Middle frontal gyrus (tissue), 1 donor: ENCODE results near the gene SMG6.

Source experiments
- DNase-seq: peaks from one replicate; pipeline ENCODE4 v3.0.0-alpha.2; 2015; ENCODE audit warnings: low spot score; ENCODE audit errors: extremely low spot score

The SMG6 gene

DNA sequence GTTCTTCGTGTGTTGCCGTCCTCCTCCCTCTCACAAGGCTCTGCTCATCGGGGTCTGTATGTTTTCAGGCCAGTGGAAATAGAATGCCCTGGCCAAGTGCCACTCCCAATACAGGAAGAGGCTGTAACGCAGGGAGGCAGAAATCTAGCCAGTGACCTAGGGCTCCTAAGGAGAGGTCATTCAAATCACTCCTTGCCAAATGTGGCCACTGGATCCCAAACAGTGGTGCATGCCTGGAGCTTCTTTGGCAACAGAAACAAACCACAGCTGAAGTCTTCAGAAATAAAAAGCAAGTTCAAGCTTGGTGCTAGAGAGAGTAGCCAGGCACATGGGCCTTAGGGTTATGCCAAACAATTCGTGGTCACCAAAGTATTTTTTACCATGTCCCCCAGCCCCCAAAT is 66.1 kb downstream of the SMG6 start:
- no peak for DNase-seq

DNA sequence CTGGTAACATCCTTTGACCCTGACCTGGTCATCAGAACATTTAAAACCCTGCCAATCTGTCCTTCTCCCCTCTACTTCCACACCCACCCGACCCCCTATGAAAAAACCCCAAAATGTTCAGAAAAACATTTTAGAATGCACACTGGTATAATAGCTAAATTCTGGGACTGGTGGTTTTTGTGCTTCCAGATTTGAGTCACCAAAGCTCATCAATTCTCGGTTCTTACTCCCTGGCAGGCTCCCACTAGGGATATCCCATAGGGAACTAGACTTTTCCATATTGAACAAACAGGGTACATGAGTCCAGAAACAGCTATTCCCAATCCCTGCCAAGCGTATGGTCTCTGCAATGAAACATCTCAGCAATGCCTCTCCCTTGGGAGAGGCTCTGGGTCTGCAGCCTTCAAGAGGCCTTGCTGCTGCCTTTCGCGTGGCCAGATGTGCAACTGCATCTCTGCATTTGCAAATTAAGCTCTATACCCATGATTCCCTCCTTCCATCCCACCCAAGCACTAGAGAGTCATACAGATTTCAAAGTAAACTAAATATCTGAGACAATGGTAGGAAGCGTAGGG is 67.7 kb downstream of the SMG6 start:
- DNase-seq: no peak

DNA sequence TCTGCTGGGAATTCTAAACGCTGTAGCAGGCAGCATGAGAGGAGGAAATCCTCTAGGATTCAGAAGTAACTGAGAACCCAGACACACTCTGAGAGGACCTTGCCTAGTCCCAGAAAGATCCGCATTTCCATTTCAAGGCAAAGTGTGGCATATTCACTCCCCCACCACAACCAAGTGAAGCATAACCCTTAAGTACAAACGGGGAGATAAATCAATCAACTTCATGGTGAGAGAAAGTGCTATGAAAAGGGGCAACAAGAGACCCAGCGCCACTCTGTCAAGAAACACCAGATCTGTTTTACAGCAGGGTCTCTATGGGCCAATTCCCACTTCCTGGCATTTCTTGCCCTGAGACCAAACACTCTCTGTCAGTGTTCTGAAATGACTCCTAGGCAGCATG is 68.3 kb downstream of the SMG6 start:
- DNase-seq: no peak

DNA sequence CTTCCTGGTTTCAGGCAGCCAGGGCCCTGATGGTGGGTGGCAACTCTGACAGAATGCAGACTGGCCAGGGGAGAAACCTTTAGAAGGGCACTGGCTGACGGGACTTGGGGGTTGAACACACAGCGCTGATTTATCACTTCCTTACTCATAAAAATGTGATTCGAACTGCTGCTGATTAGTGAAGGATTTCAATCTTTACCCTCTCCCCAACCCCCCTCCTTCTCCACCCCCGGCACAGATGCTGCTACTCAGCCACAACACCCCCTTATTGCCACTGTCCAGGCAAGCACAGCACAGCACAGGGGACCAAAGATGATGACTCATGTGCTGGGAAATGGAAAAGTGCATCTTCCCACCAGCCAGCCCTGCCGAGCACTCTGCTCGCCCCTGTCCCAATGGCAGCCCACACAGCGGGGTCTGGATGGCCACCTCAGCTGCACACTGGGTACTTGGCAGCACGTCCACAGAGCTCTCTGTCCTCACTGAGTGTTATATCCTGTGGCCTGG is 70.1 kb downstream of the SMG6 start:
- no peak for DNase-seq

DNA sequence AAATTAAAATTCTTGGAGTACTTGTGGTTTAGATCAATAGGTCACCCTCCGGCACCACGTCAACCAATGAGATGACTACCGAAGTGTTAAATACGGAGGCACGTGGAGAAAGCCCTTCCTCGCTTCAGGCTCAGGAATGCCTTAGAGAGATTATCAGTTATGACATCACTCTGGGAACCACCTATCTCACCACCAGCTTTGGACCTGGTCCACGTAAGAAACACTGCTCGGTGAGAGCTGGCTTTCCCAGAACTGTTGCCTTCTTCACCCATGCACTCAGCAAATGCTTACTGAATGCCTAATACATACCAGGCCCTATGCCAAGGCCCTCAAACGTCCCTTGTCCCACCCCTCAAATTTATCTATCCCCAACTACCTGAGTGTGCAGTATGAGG is 71.3 kb downstream of the SMG6 start:
- DNase-seq: no peak

DNA sequence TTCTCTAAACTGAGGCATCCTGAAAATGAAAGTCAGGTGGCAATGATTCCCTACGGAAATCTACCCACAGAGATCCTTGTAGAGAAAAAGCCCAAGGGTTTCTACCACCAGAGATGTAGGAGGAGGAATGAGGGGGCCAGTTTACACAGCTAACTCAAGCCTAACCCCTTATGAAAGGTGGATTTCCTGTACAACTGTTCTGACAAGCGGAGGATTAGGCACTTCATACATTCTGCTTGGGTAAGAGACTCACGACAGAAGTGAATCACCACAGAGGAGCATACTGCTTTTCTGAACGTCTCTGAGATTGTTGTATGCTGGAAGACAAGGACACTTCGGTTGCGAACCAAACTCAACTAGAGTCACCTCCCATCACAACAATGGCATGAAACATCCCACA is 72.7 kb downstream of the SMG6 start:
- no peak for DNase-seq

DNA sequence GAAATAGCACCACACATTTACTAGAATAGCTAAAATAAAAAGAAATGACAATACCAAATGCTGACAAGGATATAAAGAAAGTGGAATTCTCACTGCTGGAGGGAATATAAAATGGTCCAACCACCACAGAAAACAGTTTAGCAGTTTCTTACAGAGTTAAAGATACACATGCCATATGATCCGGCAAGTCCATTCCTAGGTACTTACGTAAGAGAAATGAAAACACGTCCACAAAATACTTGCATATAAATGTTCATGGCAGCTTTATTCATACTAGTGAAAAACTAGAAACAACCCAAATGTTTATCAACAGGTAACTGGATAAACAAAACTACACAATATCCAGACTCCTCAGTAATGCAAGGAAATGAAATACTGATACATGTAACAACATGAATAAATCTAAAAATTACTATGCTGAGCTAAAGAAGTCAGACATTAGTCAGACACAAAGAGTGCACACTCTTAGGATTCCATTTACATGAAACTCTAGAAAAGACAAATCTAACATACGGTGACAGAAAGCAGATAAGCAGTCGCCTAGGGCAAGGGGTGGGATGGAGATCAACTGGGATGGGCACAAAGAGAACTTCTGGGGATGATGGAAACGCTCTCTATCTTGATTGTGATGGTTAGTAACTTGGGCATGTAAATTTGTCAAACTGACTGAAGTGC is 76.4 kb downstream of the SMG6 start:
- DNase-seq: no peak

DNA sequence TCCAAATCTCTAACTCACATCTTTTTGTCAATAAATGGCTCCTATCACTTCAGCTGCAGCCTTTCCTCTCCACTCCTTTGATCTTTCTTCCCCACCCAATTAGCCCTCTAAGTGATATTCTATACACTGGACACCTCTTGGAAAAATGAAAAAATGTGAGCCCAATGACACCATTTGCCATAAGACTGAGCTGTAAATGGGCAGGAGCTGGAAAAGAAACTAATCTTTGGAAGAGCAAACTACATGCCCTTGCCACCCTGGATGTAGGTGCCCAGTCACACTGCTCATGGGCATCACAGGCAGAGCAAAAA is 80.0 kb downstream of the SMG6 start:
- DNase-seq: no peak

DNA sequence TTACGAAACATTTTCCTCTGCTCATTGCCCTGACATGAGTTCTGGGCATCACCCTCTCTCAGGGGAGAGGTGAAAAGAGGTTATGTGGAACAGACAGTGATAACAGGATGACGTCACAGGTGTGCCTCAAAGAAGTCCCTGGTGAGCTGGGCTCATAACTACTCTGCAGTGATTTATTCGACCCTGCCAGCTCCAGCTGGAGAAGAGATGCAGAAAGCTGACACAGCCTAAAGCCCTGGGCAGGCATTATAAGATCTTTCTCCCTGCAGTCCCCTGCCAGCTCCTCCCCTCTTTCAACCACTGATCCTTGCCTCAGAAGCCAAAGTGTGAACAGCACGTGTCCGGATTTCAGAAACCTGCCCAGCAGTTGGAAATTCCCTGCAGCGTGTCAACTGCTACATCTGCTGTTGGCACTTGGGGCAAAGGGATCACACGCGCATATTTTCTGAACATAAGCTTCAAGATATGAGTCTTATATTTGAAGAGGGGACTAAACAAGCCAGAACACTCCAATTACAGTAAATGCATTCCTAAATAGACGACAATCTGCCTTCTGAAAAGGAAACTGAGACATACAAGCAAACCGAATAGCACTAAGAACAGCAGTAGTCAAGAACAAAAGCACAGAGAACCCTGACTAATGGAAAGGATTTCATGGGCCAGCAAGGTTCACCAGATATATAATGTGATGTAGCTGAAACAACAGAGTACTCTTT is 80.5 kb downstream of the SMG6 start:
- DNase-seq: no peak

DNA sequence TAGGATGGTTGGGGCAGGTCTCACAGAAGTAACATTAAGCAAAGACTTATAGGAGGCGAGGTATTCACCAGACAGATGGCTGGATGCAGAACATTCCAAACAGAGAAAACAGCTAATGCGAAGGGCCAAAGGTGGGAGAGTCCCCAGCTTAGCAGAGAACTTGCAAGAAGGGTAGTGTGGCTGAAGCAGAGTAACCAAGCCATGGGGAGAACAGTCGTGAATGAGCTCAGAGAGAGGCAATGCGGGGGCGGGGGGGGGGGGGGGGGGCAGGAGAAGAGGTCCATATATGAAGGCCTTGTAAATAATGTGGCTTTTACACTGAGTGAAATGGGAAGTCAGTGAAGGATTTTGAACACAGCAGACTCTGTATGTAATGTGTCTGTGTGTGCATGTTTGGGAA is 81.3 kb downstream of the SMG6 start:
- no peak for DNase-seq

DNA sequence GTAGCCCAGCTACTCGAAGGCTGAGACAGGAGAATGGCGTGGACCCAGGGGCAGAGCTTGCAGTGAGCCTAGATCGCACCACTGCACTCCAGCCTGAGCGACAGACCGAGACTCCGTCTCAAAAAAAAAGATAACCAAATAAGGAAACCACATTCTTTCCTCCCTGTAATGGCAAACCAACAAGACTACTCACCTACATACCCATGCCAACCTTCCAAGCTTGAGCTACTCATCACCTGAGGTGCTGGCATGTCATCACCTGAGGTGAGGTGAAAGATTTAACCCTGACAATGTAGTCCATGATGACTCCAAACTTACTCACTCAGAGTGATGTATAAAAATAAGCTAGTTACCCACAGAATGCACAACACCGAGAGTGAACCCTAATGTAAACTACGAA is 85.2 kb downstream of the SMG6 start:
- DNase-seq: no peak

DNA sequence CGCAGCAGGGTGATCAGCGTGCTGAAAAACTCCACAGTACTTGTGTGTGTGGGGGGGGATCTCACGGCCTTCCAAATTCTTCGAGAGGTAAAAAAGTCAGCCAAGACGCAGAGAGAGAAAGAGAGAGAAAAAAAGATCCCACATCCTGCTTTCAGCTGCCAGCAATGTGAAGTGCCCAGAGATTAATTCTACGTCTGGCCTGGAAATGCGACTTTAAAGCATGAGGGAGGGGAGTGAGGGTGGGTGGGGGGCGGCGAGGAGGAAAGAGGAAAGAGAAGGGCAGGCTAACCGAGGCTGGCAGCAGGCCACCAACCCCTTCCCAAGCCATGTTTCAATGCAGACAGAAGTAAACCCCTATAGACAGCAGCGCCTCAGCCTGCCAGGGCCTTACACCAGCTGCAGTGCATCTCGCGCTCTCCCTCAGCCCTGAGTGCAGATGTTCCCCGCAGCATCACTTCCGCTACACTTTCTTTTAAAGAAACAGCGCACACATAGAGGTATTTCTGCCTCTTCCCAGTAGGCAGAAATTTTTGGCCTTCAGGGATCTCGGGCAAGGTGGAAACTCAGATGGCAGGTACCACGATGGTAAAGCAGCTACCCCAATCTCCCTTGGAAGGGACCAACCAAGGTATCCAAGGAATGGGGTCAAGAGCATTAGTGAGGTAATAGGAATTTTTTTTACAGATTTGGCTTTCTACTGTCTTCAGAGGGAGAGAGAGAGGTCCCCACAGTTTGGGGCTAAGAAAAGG is 87.8 kb downstream of the SMG6 start:
- no peak for DNase-seq

DNA sequence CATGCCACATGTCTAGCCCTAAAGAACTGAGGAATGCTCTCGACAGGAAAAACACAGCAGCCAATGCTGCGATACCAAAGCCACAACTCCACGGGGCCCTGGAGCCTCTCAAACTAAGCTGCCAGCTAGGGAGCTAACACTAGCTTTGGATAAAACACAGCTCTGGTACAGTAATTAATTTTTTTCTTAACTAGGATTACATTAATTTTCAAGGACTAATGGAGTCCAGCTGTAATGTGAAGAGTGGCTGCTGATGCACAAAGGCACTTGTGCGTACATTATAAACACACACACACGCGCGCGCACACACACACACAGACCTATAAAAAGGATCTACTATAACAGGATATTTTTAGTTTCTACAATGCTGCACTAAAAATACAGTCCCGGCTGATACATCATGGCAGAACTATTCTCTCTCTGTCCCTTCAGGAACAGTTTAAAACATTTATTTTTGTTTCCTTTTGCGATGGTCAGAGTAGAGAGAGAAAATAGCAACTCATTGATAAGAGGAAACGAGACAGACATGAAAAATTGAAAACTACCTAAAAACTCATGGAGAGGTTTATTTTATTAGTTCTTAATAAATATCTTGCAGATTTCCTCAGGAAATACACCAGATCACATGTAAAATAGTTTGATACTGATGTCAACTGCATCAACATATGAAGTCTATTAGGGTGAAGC is 88.5 kb downstream of the SMG6 start:
- no peak for DNase-seq

DNA sequence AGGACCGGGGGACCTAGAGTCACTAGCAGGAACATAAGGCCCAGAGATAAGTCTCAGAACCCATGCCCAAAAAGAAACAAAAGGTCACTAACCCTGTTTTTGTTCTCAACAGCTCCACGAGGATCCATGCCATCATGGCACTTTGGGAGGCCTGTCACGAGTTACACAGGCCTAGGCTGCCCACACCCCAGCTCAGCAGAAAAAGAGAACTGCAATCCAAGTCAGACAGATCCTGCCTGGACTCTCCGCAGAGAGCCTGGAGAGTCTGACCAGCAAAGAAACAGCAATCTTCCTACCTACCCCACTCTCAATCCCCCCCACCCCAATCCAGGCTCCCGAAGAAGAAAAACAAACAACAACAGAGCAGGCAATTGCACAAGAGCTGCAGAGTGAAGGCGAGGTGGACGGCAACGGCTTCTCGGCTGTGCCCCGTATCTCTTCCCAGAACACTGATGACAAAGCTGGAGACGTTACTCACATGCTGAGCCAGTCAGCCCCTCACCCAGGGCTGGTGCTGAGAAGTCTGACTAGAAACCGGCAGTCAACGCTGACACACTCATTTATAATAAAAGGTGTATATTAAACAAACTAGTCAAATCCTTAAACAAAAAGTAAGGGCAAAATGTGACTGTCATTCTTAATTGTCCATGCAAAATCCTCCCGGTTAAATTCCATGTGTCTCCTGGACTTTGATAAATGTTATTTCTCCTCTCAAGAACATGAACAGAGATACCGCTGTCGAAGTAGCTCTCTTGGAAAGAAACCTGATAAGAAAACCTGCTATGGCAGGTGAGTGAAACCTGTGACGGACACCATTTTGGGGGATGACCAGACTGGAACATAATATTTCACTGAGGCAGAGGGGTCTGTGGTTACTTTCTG is 89.3 kb downstream of the SMG6 start:
- DNase-seq: no peak

DNA sequence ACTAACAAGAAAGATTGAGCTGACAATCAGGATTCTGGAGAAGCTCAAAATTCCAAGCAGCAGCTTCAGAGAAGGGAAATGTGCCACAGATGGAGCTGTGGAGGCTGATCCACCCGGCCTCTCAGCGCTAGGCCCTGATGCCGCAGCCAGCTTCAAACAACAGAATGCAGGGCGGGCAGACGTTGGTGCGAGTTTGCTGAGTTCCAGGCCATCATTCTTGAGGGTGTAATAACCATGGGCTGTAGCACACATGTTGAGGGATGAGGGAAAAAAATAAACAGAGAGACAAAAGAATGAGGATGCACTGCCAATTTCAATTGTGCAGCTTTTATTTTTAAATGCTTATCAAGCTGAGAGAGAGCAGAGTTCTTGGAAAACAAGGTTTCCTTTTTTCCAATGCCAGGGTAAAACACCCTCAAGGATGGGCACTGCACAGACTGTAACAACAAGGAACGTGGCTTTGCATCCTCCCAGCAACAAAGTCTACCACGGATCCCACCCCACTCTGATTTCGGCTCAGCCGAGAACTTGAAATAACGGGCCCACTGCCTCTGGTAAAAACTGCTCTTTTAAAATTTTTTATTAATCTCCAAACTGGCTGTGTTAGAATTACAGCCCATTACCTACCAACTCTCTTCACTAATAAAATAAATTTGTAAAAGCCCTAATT is 90.2 kb downstream of the SMG6 start:
- DNase-seq: peak; percentile 46

DNA sequence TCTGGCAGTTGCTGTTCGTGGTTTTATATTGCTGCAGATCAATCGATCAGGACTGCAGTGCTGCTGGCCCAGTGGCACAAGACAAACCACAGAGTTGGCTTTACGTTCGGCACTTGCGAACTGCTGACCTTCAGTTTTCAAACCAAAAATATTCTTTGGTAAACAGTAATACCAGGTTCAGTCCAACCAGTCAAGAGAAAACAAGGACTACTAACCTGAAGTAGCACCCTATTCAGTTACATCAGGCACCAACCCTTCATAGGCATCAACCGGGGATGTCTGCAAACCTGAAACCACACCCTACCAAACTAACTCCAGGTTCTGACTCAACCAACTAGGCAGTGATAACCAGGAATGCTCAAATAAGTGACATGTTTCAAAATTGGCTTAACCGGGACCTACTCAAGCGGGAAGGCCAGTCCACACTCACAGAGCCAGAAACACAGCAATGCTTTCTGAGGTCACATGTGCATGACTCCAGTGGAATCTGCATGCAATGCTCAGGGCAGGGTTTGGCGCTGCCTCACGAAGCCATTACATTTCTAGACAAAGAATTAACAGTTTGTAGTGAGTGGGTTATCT is 91.1 kb downstream of the SMG6 start:
- DNase-seq: no peak

DNA sequence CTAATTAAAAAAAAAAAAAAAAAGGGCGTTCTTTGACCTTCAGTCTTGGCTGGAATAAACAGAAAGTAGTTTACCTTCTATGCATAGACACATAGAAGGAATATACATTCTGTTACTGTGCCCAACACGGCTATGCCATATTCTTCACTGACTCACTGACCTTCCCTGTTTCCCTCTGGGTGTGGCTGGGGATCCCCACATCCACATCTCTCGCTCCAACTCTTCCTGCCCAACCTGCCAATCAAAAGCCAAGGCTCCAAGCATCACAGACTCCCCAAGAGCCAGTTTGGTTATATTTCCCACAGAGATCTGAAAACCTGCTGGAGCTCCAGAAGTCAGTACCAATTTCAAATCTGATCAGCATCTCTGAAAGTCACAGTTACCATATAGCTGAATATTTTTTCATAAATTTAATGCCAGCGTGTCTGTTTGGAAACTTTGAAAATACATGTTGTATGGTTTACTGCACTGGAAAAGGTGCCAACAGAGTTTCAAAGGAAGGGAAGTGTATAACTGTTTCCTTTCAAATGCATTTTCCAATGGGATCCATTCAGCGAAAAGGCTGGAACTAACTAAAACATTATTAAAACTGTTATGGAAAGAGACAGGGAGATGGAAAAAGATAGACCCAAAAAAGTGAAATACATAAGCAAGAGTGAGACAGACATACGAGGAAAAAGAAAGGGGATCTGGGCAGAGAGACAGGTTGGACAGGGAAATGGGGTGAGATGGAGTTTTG is 91.8 kb downstream of the SMG6 start:
- no peak for DNase-seq

DNA sequence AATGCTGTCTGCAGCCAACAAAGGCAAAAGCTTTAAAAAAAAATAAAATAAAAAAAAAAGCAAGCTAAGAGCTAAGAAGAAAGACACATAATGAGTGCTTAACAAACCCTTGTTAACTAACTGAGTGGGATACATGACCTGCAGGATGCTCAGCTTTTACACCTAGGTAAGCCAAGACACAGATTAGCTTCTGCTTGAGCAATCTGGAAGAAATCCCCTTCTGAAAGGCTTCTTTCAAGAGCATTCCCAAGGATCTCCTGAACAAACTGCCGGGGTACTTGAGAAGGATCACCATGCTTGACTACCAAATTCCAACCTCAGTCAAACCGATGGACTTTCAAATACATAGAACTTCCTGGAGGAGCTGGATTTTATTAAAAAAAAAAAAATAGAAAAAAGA is 92.9 kb downstream of the SMG6 start:
- no peak for DNase-seq
